Thyroid gland (tissue), 4 donors: ENCODE results near the gene SLC9A1.

Experiments
- POLR2A ChIP-seq, 2 donors: fragments of 450-650 bp; IDR thresholded peaks; one replicate each; pipeline ENCODE4 v1.6.1; 2017; ENCODE audit warnings: antibody characterized with exemption in 2 of 2, mild to moderate bottlenecking in 2 of 2, moderate library complexity in 1 of 2
- TF ChIP-seq, protein P1 (sequence below), 6 experiments: fragments of 200-600 bp in 3 of 6; fragments of 450-650 bp in 3 of 6; sonication (generic) in 3 of 6; IDR thresholded peaks; one replicate each; pipeline ENCODE4 v1.5.1; 2016 to 2019; ENCODE audit warnings: antibody characterized with exemption in 6 of 6, mild to moderate bottlenecking in 2 of 6, inconsistent platforms in 1 of 6, moderate library complexity in 1 of 6

DNA sequence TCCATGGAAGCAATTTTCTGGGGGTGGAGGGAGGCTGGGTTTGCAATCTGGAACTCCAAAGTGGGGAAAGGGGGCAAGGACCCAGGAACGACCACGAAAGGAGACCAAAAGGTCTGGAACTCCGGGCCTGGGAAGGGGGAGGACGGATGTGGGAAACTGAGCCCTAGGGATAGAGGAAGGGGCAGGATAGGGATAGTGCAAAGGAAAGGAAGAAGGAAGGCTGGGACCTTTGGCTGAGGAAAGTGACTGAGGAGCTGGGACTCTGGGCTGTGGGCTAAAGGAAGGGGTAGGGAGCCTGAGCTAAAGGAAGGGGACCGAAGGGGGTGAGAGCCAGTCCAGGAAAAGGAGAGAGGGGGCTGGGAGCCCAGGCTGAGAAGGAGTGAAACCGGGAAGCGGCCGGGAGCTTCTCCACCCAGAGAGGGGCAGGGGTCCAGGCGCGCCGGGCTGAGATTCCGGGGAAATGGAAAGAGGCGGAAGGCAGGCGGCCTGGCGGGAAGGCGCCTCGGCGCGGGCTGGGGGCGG is 395 bp downstream of the SLC9A1 start:
- TF ChIP-seq, protein P1, sequence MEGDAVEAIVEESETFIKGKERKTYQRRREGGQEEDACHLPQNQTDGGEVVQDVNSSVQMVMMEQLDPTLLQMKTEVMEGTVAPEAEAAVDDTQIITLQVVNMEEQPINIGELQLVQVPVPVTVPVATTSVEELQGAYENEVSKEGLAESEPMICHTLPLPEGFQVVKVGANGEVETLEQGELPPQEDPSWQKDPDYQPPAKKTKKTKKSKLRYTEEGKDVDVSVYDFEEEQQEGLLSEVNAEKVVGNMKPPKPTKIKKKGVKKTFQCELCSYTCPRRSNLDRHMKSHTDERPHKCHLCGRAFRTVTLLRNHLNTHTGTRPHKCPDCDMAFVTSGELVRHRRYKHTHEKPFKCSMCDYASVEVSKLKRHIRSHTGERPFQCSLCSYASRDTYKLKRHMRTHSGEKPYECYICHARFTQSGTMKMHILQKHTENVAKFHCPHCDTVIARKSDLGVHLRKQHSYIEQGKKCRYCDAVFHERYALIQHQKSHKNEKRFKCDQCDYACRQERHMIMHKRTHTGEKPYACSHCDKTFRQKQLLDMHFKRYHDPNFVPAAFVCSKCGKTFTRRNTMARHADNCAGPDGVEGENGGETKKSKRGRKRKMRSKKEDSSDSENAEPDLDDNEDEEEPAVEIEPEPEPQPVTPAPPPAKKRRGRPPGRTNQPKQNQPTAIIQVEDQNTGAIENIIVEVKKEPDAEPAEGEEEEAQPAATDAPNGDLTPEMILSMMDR (IDR thresholded peaks at IDR 0.05) = no peak
- TF ChIP-seq POLR2A (IDR thresholded peaks at IDR 0.05) = no peak
